SU-DHL-6 (cell line): ENCODE results near the gene NCKAP5.

Source experiments
- CTCF ChIP-seq: fragments of 200-600 bp; sonication (generic); IDR thresholded peaks from one replicate; pipeline ENCODE4 v1.5.1; 2017; ENCODE audit warnings: antibody characterized with exemption, mild to moderate bottlenecking, low read length, moderate library complexity; ENCODE audit not compliant: insufficient read depth, poor library complexity, severe bottlenecking
- EZH2phosphoT487 ChIP-seq: fragments of 200-600 bp; sonication (generic), shearing (Covaris generic); conservative IDR thresholded peaks from 2 replicates; pipeline ENCODE4 v1.6.1; 2018; ENCODE audit warnings: mild to moderate bottlenecking, antibody characterized with exemption, low read length, moderate library complexity, mixed read lengths

DNA sequence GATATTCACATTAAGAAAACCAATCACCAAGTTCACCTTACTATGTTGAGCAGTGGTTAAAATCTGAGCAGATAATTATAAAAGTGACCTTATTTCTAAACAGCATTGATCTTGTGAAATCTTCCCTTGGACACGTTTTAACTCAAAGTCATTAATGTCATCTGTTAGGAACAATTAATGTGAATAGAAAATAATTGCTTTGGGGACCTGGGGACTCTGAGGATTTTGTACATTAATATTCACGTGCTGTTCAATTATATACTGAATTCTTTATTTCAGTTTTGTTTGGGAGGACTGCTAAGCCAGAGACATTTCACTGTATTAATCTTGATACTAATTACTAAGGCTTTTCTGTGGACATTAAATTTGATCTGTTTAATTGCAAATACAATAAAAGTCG, 771.2 kb downstream of the NCKAP5 start:
- TF ChIP-seq CTCF: no peak
- no peak for TF ChIP-seq EZH2phosphoT487
